GM23338 (cell line): ENCODE results near the gene COTL1. TPM values are rescaled to one million over a fixed set of nuclear protein-coding genes. Genes with fewer than 3 reads are reported as not detected.

ENCODE experiments used
- ATAC-seq: fragments of 200-7000 bp; cut with Tn5 transposase; 3 replicates; pipeline ENCODE4 v1.9.1; 2020
- DNase-seq: peaks from one replicate; pipeline ENCODE4 v3.0.0-alpha.2; 2015; ENCODE audit warnings: low spot score
- H2AFZ ChIP-seq: fragments of 200-600 bp; sonication (generic); 2 replicates; pipeline ENCODE4 v1.8.0; 2016; ENCODE audit warnings: antibody characterized with exemption, mild to moderate bottlenecking, moderate library complexity
- H3F3A ChIP-seq: fragments of 200-600 bp; sonication (generic); replicated peaks from 2 replicates; pipeline ENCODE4 v1.8.0; 2017; ENCODE audit warnings: antibody characterized with exemption, mixed run types, low read depth
- H3K27ac ChIP-seq: fragments of 200-600 bp; sonication (generic); 2 replicates; pipeline ENCODE4 v1.6.1; 2016; ENCODE audit warnings: low read depth
- H3K27me3 ChIP-seq: fragments of 200-600 bp; sonication (generic); 2 replicates; pipeline ENCODE4 v1.8.0; 2016; ENCODE audit warnings: mild to moderate bottlenecking, mixed run types, moderate library complexity; ENCODE audit not compliant: insufficient read depth
- H3K36me3 ChIP-seq: fragments of 200-600 bp; sonication (generic); 2 replicates; pipeline ENCODE4 v1.8.0; 2016; ENCODE audit warnings: mild to moderate bottlenecking; ENCODE audit not compliant: insufficient read depth
- H3K4me1 ChIP-seq: fragments of 200-600 bp; sonication (generic); 2 replicates; pipeline ENCODE4 v1.8.0; 2016; ENCODE audit warnings: mild to moderate bottlenecking, moderate library complexity; ENCODE audit not compliant: insufficient read depth
- H3K4me2 ChIP-seq: fragments of 200-600 bp; sonication (generic); 2 replicates; pipeline ENCODE4 v1.7.1; 2017; ENCODE audit warnings: mixed run types
- H3K4me3 ChIP-seq: fragments of 200-600 bp; sonication (generic); 2 replicates; pipeline ENCODE4 v1.6.1; 2016; ENCODE audit warnings: mixed run types
- H3K79me2 ChIP-seq: fragments of 200-600 bp; sonication (generic); replicated peaks from 2 replicates; pipeline ENCODE4 v1.8.0; 2017; ENCODE audit warnings: mild to moderate bottlenecking; ENCODE audit not compliant: insufficient read depth
- H3K9me2 ChIP-seq: fragments of 200-600 bp; sonication (generic); 2 replicates; pipeline ENCODE4 v1.8.0; 2017; ENCODE audit not compliant: insufficient read depth
- H4K20me1 ChIP-seq: fragments of 200-600 bp; sonication (generic); replicated peaks from 2 replicates; pipeline ENCODE4 v1.8.0; 2017; ENCODE audit warnings: mild to moderate bottlenecking; ENCODE audit not compliant: insufficient read depth
- H3K27ac Mint-ChIP-seq: 2 replicates; pipeline ENCODE4 v1.8.0; 2020; ENCODE audit warnings: inconsistent platforms, mild to moderate bottlenecking, moderate library complexity, mixed read lengths
- H3K27me3 Mint-ChIP-seq: 3 replicates; pipeline ENCODE4 v1.8.0; 2022; ENCODE audit warnings: low read depth, mild to moderate bottlenecking, moderate library complexity, mixed read lengths, inconsistent platforms; ENCODE audit not compliant: insufficient read depth, poor library complexity
- H3K36me3 Mint-ChIP-seq: 3 replicates; pipeline ENCODE4 v1.8.0; 2021; ENCODE audit warnings: low read depth, mild to moderate bottlenecking, inconsistent platforms, moderate library complexity, mixed read lengths
- H3K4me1 Mint-ChIP-seq: 3 replicates; pipeline ENCODE4 v1.8.0; 2020; ENCODE audit warnings: mild to moderate bottlenecking, inconsistent platforms, mixed read lengths
- H3K4me3 Mint-ChIP-seq: 3 replicates; pipeline ENCODE4 v1.8.0; 2021; ENCODE audit warnings: moderate library complexity, mild to moderate bottlenecking, inconsistent platforms, mixed read lengths
- H3K9me3 Mint-ChIP-seq: 3 replicates; pipeline ENCODE4 v1.8.0; 2020; ENCODE audit warnings: moderate library complexity, mild to moderate bottlenecking, inconsistent platforms, mixed read lengths
- CREB1 ChIP-seq: fragments of 250-450 bp; sonication (Bioruptor Pico); IDR thresholded peaks from 2 replicates; pipeline ENCODE4 v1.5.0; 2020; ENCODE audit warnings: low read depth, mild to moderate bottlenecking, moderate library complexity
- EZH2 ChIP-seq: fragments of 200-600 bp; sonication (generic); IDR thresholded peaks from one replicate; pipeline ENCODE4 v1.8.0; 2017; ENCODE audit warnings: antibody characterized with exemption, mild to moderate bottlenecking, low read depth; ENCODE audit not compliant: unreplicated experiment
- EZH2phosphoT487 ChIP-seq: fragments of 200-600 bp; sonication (generic); IDR thresholded peaks from one replicate; pipeline ENCODE4 v1.8.1; 2018; ENCODE audit warnings: antibody characterized with exemption; ENCODE audit not compliant: unreplicated experiment
- JUNB ChIP-seq: IDR thresholded peaks from one replicate; pipeline ENCODE4 v1.6.1; 2016; ENCODE audit warnings: antibody characterized with exemption; ENCODE audit not compliant: unreplicated experiment
- NANOG ChIP-seq: IDR thresholded peaks from 2 replicates; pipeline ENCODE4 v1.6.1; 2016; ENCODE audit warnings: antibody characterized with exemption, borderline replicate concordance
- POLR2AphosphoS5 ChIP-seq: IDR thresholded peaks from 2 replicates; pipeline ENCODE4 v1.6.1; 2016; ENCODE audit warnings: antibody characterized with exemption, low read depth
- STAT1 ChIP-seq: IDR thresholded peaks from one replicate; pipeline ENCODE4 v1.6.1; 2016; ENCODE audit warnings: antibody characterized with exemption; ENCODE audit not compliant: unreplicated experiment
- ZNF114 ChIP-seq: fragments of 250-450 bp; sonication (Bioruptor Pico); IDR thresholded peaks from 2 replicates; pipeline ENCODE4 v1.5.0; 2020; ENCODE audit warnings: mild to moderate bottlenecking, moderate library complexity
- polyA plus RNA-seq: library from polyadenylated mRNA; unstranded; fragments of >200 nt; fragmentation: Nextera tagmentation; extraction: Ambion mirVana; gene quantifications from 2 replicates; pipeline ENCODE4 v1.2.1, GENCODE V29; 2016
- total RNA-seq: library from RNA; depleted of rRNA; stranded (reverse); fragments of >200 nt; shearing (Covaris generic); gene quantifications from 2 replicates; pipeline ENCODE4 v1.2.3, GENCODE V29; 2014
- TF ChIP-seq, protein P1 (sequence below): IDR thresholded peaks from 2 replicates; pipeline ENCODE4 v1.6.1; 2016; ENCODE audit warnings: antibody characterized with exemption
- TF ChIP-seq, protein P2 (sequence below): IDR thresholded peaks from one replicate; pipeline ENCODE4 v1.6.1; 2018; ENCODE audit warnings: antibody characterized with exemption; ENCODE audit not compliant: unreplicated experiment
- TF ChIP-seq, protein P3 (sequence below), 2 experiments: fragments of 200-600 bp in 1 of 2; sonication (generic) in 1 of 2; conservative IDR thresholded peaks; 2 replicates each; pipeline versions ENCODE4 v1.5.1 to v1.6.1; 2016 to 2017; ENCODE audit warnings: antibody characterized with exemption in 2 of 2, low read depth in 2 of 2, mild to moderate bottlenecking in 2 of 2, moderate library complexity in 1 of 2

Gene COTL1
- total and polyA plus RNA-seq, 2 experiments from 2014 or later: 117 to 166 TPM

DNA sequence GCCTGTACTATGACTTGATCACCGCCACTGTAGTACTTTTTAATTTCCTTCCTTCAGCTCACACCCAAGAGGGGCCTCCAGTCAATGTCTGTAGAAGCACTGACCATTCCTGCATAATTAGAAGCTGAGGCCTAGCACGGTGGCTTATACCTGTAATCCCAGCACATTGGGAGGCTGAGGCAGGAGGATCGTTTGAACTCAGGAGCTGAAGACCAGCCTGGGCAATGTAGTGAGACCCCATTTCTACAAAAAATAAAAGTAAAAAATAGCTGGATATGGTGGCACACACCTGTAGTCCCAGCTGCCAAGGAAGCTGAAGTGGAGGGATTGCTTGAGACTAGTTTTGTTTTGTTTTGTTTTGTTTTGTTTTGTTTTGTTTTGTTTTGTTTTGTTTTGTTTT, 36.4 kb upstream of the COTL1 start:
- H3K9me2 ChIP-seq: no peaks in the 10 kb centered on the region
- no peak overlapping the region for H2AFZ ChIP-seq
- no peaks in the 10 kb centered on the region; the same call in 1 of the 2 replicates for H3K4me1 ChIP-seq
- Mint-ChIP-seq H3K4me1 (peaks cover 4% of the 10 kb centered on the region; the same call in 2 of the 3 replicates), H3K36me3 (peaks cover 35% of the 10 kb centered on the region), H3K4me3 (no peak overlapping the region), H3K27me3 (peaks cover 10% of the 10 kb centered on the region), H3K27ac (no peak overlapping the region), H3K9me3 (no peaks in the 10 kb centered on the region)
- TF ChIP-seq POLR2AphosphoS5 (no peak), ZNF114 (CRISPR knock-in tag) (no peak), JUNB (no peak)
- TF ChIP-seq, protein P1, sequence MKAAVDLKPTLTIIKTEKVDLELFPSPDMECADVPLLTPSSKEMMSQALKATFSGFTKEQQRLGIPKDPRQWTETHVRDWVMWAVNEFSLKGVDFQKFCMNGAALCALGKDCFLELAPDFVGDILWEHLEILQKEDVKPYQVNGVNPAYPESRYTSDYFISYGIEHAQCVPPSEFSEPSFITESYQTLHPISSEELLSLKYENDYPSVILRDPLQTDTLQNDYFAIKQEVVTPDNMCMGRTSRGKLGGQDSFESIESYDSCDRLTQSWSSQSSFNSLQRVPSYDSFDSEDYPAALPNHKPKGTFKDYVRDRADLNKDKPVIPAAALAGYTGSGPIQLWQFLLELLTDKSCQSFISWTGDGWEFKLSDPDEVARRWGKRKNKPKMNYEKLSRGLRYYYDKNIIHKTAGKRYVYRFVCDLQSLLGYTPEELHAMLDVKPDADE: no peak
- TF ChIP-seq, protein P2, sequence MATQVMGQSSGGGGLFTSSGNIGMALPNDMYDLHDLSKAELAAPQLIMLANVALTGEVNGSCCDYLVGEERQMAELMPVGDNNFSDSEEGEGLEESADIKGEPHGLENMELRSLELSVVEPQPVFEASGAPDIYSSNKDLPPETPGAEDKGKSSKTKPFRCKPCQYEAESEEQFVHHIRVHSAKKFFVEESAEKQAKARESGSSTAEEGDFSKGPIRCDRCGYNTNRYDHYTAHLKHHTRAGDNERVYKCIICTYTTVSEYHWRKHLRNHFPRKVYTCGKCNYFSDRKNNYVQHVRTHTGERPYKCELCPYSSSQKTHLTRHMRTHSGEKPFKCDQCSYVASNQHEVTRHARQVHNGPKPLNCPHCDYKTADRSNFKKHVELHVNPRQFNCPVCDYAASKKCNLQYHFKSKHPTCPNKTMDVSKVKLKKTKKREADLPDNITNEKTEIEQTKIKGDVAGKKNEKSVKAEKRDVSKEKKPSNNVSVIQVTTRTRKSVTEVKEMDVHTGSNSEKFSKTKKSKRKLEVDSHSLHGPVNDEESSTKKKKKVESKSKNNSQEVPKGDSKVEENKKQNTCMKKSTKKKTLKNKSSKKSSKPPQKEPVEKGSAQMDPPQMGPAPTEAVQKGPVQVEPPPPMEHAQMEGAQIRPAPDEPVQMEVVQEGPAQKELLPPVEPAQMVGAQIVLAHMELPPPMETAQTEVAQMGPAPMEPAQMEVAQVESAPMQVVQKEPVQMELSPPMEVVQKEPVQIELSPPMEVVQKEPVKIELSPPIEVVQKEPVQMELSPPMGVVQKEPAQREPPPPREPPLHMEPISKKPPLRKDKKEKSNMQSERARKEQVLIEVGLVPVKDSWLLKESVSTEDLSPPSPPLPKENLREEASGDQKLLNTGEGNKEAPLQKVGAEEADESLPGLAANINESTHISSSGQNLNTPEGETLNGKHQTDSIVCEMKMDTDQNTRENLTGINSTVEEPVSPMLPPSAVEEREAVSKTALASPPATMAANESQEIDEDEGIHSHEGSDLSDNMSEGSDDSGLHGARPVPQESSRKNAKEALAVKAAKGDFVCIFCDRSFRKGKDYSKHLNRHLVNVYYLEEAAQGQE: no peak
- no peaks in the 10 kb centered on the region for H3K79me2 ChIP-seq
- H3K27ac ChIP-seq: no peak overlapping the region
- H3K27me3 ChIP-seq: peaks cover 5% of the 10 kb centered on the region; the same call in 1 of the 2 replicates
- H3K4me2 ChIP-seq: no peak overlapping the region
- DNase-seq: no peak
- no peaks in the 10 kb centered on the region for H3F3A ChIP-seq
- no peaks in the 10 kb centered on the region; the same call in 1 of the 2 replicates for H4K20me1 ChIP-seq
- ATAC-seq: no peak
- H3K36me3 ChIP-seq: peaks cover 4% of the 10 kb centered on the region; the same call in 1 of the 2 replicates
- H3K4me3 ChIP-seq: no peak overlapping the region

DNA sequence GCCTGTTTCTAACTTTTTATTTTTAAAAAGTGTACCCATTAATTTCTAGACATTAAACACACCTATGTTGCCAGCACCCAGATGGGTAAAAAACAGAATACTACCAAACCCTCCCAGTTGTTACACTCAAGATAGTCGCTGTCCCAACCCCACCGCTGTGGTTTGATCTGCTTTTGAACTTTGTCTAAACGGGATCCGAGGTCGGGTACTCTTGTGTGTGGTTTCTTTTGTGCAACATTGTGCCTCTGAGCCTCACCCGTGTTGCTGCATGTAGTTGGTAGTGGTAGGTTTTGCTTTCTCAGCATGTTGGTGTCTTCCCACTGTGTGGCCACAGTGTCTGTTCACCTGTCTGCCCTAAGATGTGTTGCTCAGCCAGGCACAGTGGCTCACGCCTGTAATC, 34.7 kb upstream of the COTL1 start:
- peaks cover 5% of the 10 kb centered on the region for H3F3A ChIP-seq
- no peak overlapping the region for H3K4me3 Mint-ChIP-seq
- H3K27ac ChIP-seq: no peak overlapping the region
- no peaks in the 10 kb centered on the region for H3K9me3 Mint-ChIP-seq
- DNase-seq: no peak
- no peaks in the 10 kb centered on the region; the same call in 1 of the 2 replicates for H3K4me1 ChIP-seq
- no peaks in the 10 kb centered on the region; the same call in 1 of the 2 replicates for H4K20me1 ChIP-seq
- no peak overlapping the region for H3K4me2 ChIP-seq
- no peak overlapping the region for H3K27ac Mint-ChIP-seq
- H3K27me3 ChIP-seq: peaks cover 12% of the 10 kb centered on the region
- ATAC-seq: no peak
- no peaks in the 10 kb centered on the region for H3K36me3 ChIP-seq
- no peak overlapping the region for H2AFZ ChIP-seq
- H3K9me2 ChIP-seq: no peaks in the 10 kb centered on the region
- peaks cover 8% of the 10 kb centered on the region; the same call in 2 of the 3 replicates for H3K4me1 Mint-ChIP-seq
- no peaks in the 10 kb centered on the region for H3K79me2 ChIP-seq
- H3K36me3 Mint-ChIP-seq: peaks cover 22% of the 10 kb centered on the region
- peaks cover 10% of the 10 kb centered on the region for H3K27me3 Mint-ChIP-seq
- no peak overlapping the region for H3K4me3 ChIP-seq
- TF ChIP-seq, protein P3, sequence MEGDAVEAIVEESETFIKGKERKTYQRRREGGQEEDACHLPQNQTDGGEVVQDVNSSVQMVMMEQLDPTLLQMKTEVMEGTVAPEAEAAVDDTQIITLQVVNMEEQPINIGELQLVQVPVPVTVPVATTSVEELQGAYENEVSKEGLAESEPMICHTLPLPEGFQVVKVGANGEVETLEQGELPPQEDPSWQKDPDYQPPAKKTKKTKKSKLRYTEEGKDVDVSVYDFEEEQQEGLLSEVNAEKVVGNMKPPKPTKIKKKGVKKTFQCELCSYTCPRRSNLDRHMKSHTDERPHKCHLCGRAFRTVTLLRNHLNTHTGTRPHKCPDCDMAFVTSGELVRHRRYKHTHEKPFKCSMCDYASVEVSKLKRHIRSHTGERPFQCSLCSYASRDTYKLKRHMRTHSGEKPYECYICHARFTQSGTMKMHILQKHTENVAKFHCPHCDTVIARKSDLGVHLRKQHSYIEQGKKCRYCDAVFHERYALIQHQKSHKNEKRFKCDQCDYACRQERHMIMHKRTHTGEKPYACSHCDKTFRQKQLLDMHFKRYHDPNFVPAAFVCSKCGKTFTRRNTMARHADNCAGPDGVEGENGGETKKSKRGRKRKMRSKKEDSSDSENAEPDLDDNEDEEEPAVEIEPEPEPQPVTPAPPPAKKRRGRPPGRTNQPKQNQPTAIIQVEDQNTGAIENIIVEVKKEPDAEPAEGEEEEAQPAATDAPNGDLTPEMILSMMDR (conservative IDR thresholded peaks at IDR 0.05; ENCODE audit: low read depth in 2 of 2): no peak
- no peak for TF ChIP-seq CREB1 (CRISPR knock-in tag)
- TF ChIP-seq EZH2phosphoT487: no peak
- no peak for TF ChIP-seq ZNF114 (CRISPR knock-in tag)
- TF ChIP-seq, protein P2: no peak
- TF ChIP-seq EZH2: no peak
- no peak for TF ChIP-seq NANOG
- TF ChIP-seq, protein P1: no peak
- TF ChIP-seq STAT1: no peak
- no peak for TF ChIP-seq POLR2AphosphoS5
